GM23338 (cell line): ENCODE results near the gene SLITRK6. TPM values are rescaled to one million over a fixed set of nuclear protein-coding genes. Genes with fewer than 3 reads are reported as not detected.

Experiments
- ATAC-seq: fragments of 200-7000 bp; cut with Tn5 transposase; 3 replicates; pipeline ENCODE4 v1.9.1; 2020
- DNase-seq: peaks from one replicate; pipeline ENCODE4 v3.0.0-alpha.2; 2015; ENCODE audit warnings: low spot score
- H2AFZ ChIP-seq: fragments of 200-600 bp; sonication (generic); 2 replicates; pipeline ENCODE4 v1.8.0; 2016; ENCODE audit warnings: antibody characterized with exemption, mild to moderate bottlenecking, moderate library complexity
- H3F3A ChIP-seq: fragments of 200-600 bp; sonication (generic); replicated peaks from 2 replicates; pipeline ENCODE4 v1.8.0; 2017; ENCODE audit warnings: antibody characterized with exemption, mixed run types, low read depth
- H3K27ac ChIP-seq: fragments of 200-600 bp; sonication (generic); 2 replicates; pipeline ENCODE4 v1.6.1; 2016; ENCODE audit warnings: low read depth
- H3K27me3 ChIP-seq: fragments of 200-600 bp; sonication (generic); 2 replicates; pipeline ENCODE4 v1.8.0; 2016; ENCODE audit warnings: mild to moderate bottlenecking, mixed run types, moderate library complexity; ENCODE audit not compliant: insufficient read depth
- H3K36me3 ChIP-seq: fragments of 200-600 bp; sonication (generic); 2 replicates; pipeline ENCODE4 v1.8.0; 2016; ENCODE audit warnings: mild to moderate bottlenecking; ENCODE audit not compliant: insufficient read depth
- H3K4me1 ChIP-seq: fragments of 200-600 bp; sonication (generic); 2 replicates; pipeline ENCODE4 v1.8.0; 2016; ENCODE audit warnings: mild to moderate bottlenecking, moderate library complexity; ENCODE audit not compliant: insufficient read depth
- H3K4me2 ChIP-seq: fragments of 200-600 bp; sonication (generic); 2 replicates; pipeline ENCODE4 v1.7.1; 2017; ENCODE audit warnings: mixed run types
- H3K4me3 ChIP-seq: fragments of 200-600 bp; sonication (generic); 2 replicates; pipeline ENCODE4 v1.6.1; 2016; ENCODE audit warnings: mixed run types
- H3K79me2 ChIP-seq: fragments of 200-600 bp; sonication (generic); replicated peaks from 2 replicates; pipeline ENCODE4 v1.8.0; 2017; ENCODE audit warnings: mild to moderate bottlenecking; ENCODE audit not compliant: insufficient read depth
- H3K9me2 ChIP-seq: fragments of 200-600 bp; sonication (generic); 2 replicates; pipeline ENCODE4 v1.8.0; 2017; ENCODE audit not compliant: insufficient read depth
- H4K20me1 ChIP-seq: fragments of 200-600 bp; sonication (generic); replicated peaks from 2 replicates; pipeline ENCODE4 v1.8.0; 2017; ENCODE audit warnings: mild to moderate bottlenecking; ENCODE audit not compliant: insufficient read depth
- H3K27ac Mint-ChIP-seq: 2 replicates; pipeline ENCODE4 v1.8.0; 2020; ENCODE audit warnings: inconsistent platforms, mild to moderate bottlenecking, moderate library complexity, mixed read lengths
- H3K27me3 Mint-ChIP-seq: 3 replicates; pipeline ENCODE4 v1.8.0; 2022; ENCODE audit warnings: low read depth, mild to moderate bottlenecking, moderate library complexity, mixed read lengths, inconsistent platforms; ENCODE audit not compliant: insufficient read depth, poor library complexity
- H3K36me3 Mint-ChIP-seq: 3 replicates; pipeline ENCODE4 v1.8.0; 2021; ENCODE audit warnings: low read depth, mild to moderate bottlenecking, inconsistent platforms, moderate library complexity, mixed read lengths
- H3K4me1 Mint-ChIP-seq: 3 replicates; pipeline ENCODE4 v1.8.0; 2020; ENCODE audit warnings: mild to moderate bottlenecking, inconsistent platforms, mixed read lengths
- H3K4me3 Mint-ChIP-seq: 3 replicates; pipeline ENCODE4 v1.8.0; 2021; ENCODE audit warnings: moderate library complexity, mild to moderate bottlenecking, inconsistent platforms, mixed read lengths
- H3K9me3 Mint-ChIP-seq: 3 replicates; pipeline ENCODE4 v1.8.0; 2020; ENCODE audit warnings: moderate library complexity, mild to moderate bottlenecking, inconsistent platforms, mixed read lengths
- CREB1 ChIP-seq: fragments of 250-450 bp; sonication (Bioruptor Pico); IDR thresholded peaks from 2 replicates; pipeline ENCODE4 v1.5.0; 2020; ENCODE audit warnings: low read depth, mild to moderate bottlenecking, moderate library complexity
- EZH2phosphoT487 ChIP-seq: fragments of 200-600 bp; sonication (generic); IDR thresholded peaks from one replicate; pipeline ENCODE4 v1.8.1; 2018; ENCODE audit warnings: antibody characterized with exemption; ENCODE audit not compliant: unreplicated experiment
- JUNB ChIP-seq: IDR thresholded peaks from one replicate; pipeline ENCODE4 v1.6.1; 2016; ENCODE audit warnings: antibody characterized with exemption; ENCODE audit not compliant: unreplicated experiment
- NANOG ChIP-seq: IDR thresholded peaks from 2 replicates; pipeline ENCODE4 v1.6.1; 2016; ENCODE audit warnings: antibody characterized with exemption, borderline replicate concordance
- POLR2AphosphoS5 ChIP-seq: IDR thresholded peaks from 2 replicates; pipeline ENCODE4 v1.6.1; 2016; ENCODE audit warnings: antibody characterized with exemption, low read depth
- STAT1 ChIP-seq: IDR thresholded peaks from one replicate; pipeline ENCODE4 v1.6.1; 2016; ENCODE audit warnings: antibody characterized with exemption; ENCODE audit not compliant: unreplicated experiment
- ZNF114 ChIP-seq: fragments of 250-450 bp; sonication (Bioruptor Pico); IDR thresholded peaks from 2 replicates; pipeline ENCODE4 v1.5.0; 2020; ENCODE audit warnings: mild to moderate bottlenecking, moderate library complexity
- ZNF331 ChIP-seq: fragments of 250-450 bp; sonication (Bioruptor Pico); IDR thresholded peaks from 2 replicates; pipeline ENCODE4 v1.5.0; 2020; ENCODE audit warnings: low read depth, mild to moderate bottlenecking, moderate library complexity
- polyA plus RNA-seq: library from polyadenylated mRNA; unstranded; fragments of >200 nt; fragmentation: Nextera tagmentation; extraction: Ambion mirVana; gene quantifications from 2 replicates; pipeline ENCODE4 v1.2.1, GENCODE V29; 2016
- total RNA-seq: library from RNA; depleted of rRNA; stranded (reverse); fragments of >200 nt; shearing (Covaris generic); gene quantifications from 2 replicates; pipeline ENCODE4 v1.2.3, GENCODE V29; 2014
- TF ChIP-seq, protein P1 (sequence below): fragments of 250-450 bp; sonication (Bioruptor Pico); IDR thresholded peaks from 2 replicates; pipeline ENCODE4 v1.5.0; 2020; ENCODE audit warnings: mild to moderate bottlenecking, moderate library complexity
- TF ChIP-seq, protein P2 (sequence below), 2 experiments: fragments of 200-600 bp in 1 of 2; sonication (generic) in 1 of 2; conservative IDR thresholded peaks; 2 replicates each; pipeline versions ENCODE4 v1.5.1 to v1.6.1; 2016 to 2017; ENCODE audit warnings: antibody characterized with exemption in 2 of 2, low read depth in 2 of 2, mild to moderate bottlenecking in 2 of 2, moderate library complexity in 1 of 2
- TF ChIP-seq, protein P3 (sequence below): IDR thresholded peaks from one replicate; pipeline ENCODE4 v1.6.1; 2018; ENCODE audit warnings: antibody characterized with exemption; ENCODE audit not compliant: unreplicated experiment

SLITRK6 gene
- total and polyA plus RNA-seq, 2 experiments from 2014 or later: 0.45 to 1.0 TPM

DNA sequence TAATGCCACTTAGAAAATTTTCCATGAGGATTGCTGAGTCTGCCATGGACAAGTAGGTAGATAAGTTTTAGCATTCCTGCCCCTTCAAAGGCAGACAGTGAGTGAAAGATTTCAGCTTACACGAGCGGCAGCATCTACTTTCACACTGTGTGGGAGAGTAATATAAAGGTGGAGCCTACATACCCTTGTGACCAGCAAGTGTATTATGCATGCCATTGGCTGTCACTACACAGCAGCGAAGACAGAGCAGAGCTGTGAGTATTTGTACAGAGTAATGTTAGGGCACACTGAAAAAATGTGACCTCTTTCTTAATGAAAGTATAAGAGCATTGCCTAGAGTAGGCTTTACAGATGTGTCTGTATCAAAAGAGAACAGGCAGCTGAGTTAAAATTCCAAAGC lies 14.0 kb downstream of the SLITRK6 start:
- Mint-ChIP-seq H3K36me3 (no peaks in the 10 kb centered on the region), H3K27ac (no peak overlapping the region)

DNA sequence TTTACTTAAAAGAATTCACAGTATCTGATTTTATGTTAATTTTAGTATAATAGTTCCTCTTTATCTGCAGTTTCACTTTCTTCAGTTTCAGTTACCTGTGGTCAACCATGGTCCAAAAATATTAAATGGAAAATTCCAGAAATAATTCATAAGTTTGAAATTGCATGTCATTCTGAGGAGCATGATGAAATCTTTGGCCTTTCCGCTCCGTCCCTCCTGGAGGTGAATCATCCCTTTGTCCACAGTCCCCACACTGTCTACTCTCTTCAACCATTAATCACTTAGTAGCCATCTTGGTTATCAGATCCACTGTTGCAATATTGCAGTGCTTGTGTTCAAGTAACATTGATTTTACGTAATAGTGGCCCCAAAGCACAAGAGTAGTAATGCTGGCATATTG lies 26.9 kb downstream of the SLITRK6 start:
- H3K27ac Mint-ChIP-seq: 0 out of 2 replicates have a peak overlapping the region, but pooled peaks have one; percentile 36
- H3K9me2 ChIP-seq: no peaks in the 10 kb centered on the region
- no peaks in the 10 kb centered on the region for H3K36me3 ChIP-seq
- no peaks in the 10 kb centered on the region for H3K27me3 ChIP-seq
- H3K27me3 Mint-ChIP-seq: no peaks in the 10 kb centered on the region
- H3K4me1 Mint-ChIP-seq: peaks cover 9% of the 10 kb centered on the region; the same call in 2 of the 3 replicates
- DNase-seq (no peak), ATAC-seq (no peak)
- no peaks in the 10 kb centered on the region for H3F3A ChIP-seq
- H3K4me1 ChIP-seq: 0 out of 2 replicates have a peak, but pooled peaks cover 6% of the 10 kb centered on the region
- no peak overlapping the region for H3K27ac ChIP-seq
- H3K4me3 ChIP-seq: no peak overlapping the region
- peaks cover 6% of the 10 kb centered on the region; the same call in 1 of the 3 replicates for H3K9me3 Mint-ChIP-seq
- H2AFZ ChIP-seq: no peak overlapping the region
- peaks cover 15% of the 10 kb centered on the region; the same call in 2 of the 3 replicates for H3K36me3 Mint-ChIP-seq
- H3K4me3 Mint-ChIP-seq: no peak overlapping the region
- H4K20me1 ChIP-seq: no peaks in the 10 kb centered on the region
- H3K4me2 ChIP-seq: no peak overlapping the region
- no peaks in the 10 kb centered on the region for H3K79me2 ChIP-seq
- TF ChIP-seq STAT1 (no peak), JUNB (no peak), NANOG (no peak)
- TF ChIP-seq, protein P1, sequence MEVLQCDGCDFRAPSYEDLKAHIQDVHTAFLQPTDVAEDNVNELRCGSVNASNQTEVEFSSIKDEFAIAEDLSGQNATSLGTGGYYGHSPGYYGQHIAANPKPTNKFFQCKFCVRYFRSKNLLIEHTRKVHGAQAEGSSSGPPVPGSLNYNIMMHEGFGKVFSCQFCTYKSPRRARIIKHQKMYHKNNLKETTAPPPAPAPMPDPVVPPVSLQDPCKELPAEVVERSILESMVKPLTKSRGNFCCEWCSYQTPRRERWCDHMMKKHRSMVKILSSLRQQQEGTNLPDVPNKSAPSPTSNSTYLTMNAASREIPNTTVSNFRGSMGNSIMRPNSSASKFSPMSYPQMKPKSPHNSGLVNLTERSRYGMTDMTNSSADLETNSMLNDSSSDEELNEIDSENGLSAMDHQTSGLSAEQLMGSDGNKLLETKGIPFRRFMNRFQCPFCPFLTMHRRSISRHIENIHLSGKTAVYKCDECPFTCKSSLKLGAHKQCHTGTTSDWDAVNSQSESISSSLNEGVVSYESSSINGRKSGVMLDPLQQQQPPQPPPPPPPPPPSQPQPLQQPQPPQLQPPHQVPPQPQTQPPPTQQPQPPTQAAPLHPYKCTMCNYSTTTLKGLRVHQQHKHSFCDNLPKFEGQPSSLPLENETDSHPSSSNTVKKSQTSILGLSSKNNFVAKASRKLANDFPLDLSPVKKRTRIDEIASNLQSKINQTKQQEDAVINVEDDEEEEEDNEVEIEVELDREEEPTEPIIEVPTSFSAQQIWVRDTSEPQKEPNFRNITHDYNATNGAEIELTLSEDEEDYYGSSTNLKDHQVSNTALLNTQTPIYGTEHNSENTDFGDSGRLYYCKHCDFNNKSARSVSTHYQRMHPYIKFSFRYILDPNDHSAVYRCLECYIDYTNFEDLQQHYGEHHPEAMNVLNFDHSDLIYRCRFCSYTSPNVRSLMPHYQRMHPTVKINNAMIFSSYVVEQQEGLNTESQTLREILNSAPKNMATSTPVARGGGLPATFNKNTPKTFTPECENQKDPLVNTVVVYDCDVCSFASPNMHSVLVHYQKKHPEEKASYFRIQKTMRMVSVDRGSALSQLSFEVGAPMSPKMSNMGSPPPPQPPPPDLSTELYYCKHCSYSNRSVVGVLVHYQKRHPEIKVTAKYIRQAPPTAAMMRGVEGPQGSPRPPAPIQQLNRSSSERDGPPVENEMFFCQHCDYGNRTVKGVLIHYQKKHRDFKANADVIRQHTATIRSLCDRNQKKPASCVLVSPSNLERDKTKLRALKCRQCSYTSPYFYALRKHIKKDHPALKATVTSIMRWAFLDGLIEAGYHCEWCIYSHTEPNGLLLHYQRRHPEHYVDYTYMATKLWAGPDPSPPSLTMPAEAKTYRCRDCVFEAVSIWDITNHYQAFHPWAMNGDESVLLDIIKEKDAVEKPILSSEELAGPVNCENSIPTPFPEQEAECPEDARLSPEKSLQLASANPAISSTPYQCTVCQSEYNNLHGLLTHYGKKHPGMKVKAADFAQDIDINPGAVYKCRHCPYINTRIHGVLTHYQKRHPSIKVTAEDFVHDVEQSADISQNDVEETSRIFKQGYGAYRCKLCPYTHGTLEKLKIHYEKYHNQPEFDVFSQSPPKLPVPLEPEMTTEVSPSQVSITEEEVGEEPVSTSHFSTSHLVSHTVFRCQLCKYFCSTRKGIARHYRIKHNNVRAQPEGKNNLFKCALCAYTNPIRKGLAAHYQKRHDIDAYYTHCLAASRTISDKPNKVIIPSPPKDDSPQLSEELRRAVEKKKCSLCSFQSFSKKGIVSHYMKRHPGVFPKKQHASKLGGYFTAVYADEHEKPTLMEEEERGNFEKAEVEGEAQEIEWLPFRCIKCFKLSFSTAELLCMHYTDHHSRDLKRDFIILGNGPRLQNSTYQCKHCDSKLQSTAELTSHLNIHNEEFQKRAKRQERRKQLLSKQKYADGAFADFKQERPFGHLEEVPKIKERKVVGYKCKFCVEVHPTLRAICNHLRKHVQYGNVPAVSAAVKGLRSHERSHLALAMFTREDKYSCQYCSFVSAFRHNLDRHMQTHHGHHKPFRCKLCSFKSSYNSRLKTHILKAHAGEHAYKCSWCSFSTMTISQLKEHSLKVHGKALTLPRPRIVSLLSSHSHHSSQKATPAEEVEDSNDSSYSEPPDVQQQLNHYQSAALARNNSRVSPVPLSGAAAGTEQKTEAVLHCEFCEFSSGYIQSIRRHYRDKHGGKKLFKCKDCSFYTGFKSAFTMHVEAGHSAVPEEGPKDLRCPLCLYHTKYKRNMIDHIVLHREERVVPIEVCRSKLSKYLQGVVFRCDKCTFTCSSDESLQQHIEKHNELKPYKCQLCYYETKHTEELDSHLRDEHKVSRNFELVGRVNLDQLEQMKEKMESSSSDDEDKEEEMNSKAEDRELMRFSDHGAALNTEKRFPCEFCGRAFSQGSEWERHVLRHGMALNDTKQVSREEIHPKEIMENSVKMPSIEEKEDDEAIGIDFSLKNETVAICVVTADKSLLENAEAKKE (CRISPR knock-in tag): no peak
- TF ChIP-seq, protein P2, sequence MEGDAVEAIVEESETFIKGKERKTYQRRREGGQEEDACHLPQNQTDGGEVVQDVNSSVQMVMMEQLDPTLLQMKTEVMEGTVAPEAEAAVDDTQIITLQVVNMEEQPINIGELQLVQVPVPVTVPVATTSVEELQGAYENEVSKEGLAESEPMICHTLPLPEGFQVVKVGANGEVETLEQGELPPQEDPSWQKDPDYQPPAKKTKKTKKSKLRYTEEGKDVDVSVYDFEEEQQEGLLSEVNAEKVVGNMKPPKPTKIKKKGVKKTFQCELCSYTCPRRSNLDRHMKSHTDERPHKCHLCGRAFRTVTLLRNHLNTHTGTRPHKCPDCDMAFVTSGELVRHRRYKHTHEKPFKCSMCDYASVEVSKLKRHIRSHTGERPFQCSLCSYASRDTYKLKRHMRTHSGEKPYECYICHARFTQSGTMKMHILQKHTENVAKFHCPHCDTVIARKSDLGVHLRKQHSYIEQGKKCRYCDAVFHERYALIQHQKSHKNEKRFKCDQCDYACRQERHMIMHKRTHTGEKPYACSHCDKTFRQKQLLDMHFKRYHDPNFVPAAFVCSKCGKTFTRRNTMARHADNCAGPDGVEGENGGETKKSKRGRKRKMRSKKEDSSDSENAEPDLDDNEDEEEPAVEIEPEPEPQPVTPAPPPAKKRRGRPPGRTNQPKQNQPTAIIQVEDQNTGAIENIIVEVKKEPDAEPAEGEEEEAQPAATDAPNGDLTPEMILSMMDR (conservative IDR thresholded peaks at IDR 0.05; ENCODE audit: low read depth in 2 of 2): no peak

More for the DNA sequence above, 14.0 kb downstream of the SLITRK6 start:
- Histone ChIP-seq H3K4me3 (no peak overlapping the region), H3K4me1 (no peaks in the 10 kb centered on the region), H3K9me2 (no peaks in the 10 kb centered on the region), H3K36me3 (no peaks in the 10 kb centered on the region), H3K79me2 (no peaks in the 10 kb centered on the region), H3K4me2 (no peak overlapping the region), H4K20me1 (no peaks in the 10 kb centered on the region), H3K27me3 (no peaks in the 10 kb centered on the region), H2AFZ (no peak overlapping the region), H3F3A (no peaks in the 10 kb centered on the region), H3K27ac (no peak overlapping the region)
- peak; percentile 31; the same call in 2 of the 3 replicates for ATAC-seq
- no peak for DNase-seq
- no peak overlapping the region for H3K4me3 Mint-ChIP-seq
- H3K9me3 Mint-ChIP-seq: no peaks in the 10 kb centered on the region
- no peaks in the 10 kb centered on the region for H3K27me3 Mint-ChIP-seq
- TF ChIP-seq CREB1 (CRISPR knock-in tag): no peak
- no peak for TF ChIP-seq ZNF114
- no peak for TF ChIP-seq NANOG
- TF ChIP-seq ZNF331: no peak
- TF ChIP-seq, protein P3, sequence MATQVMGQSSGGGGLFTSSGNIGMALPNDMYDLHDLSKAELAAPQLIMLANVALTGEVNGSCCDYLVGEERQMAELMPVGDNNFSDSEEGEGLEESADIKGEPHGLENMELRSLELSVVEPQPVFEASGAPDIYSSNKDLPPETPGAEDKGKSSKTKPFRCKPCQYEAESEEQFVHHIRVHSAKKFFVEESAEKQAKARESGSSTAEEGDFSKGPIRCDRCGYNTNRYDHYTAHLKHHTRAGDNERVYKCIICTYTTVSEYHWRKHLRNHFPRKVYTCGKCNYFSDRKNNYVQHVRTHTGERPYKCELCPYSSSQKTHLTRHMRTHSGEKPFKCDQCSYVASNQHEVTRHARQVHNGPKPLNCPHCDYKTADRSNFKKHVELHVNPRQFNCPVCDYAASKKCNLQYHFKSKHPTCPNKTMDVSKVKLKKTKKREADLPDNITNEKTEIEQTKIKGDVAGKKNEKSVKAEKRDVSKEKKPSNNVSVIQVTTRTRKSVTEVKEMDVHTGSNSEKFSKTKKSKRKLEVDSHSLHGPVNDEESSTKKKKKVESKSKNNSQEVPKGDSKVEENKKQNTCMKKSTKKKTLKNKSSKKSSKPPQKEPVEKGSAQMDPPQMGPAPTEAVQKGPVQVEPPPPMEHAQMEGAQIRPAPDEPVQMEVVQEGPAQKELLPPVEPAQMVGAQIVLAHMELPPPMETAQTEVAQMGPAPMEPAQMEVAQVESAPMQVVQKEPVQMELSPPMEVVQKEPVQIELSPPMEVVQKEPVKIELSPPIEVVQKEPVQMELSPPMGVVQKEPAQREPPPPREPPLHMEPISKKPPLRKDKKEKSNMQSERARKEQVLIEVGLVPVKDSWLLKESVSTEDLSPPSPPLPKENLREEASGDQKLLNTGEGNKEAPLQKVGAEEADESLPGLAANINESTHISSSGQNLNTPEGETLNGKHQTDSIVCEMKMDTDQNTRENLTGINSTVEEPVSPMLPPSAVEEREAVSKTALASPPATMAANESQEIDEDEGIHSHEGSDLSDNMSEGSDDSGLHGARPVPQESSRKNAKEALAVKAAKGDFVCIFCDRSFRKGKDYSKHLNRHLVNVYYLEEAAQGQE: no peak
- no peak for TF ChIP-seq POLR2AphosphoS5
- no peak for TF ChIP-seq EZH2phosphoT487
- H3K4me1 Mint-ChIP-seq: no peaks in the 10 kb centered on the region
